Erythroblast (primary cell): ENCODE results near the gene PTPRT.

ENCODE experiments used
- DNase-seq, 2 experiments: peaks; one replicate each; lab custom pipeline; 2025; lab: John Stamatoyannopoulos, UW
- GATA1 ChIP-seq: IDR thresholded peaks from 2 replicates; pipeline ENCODE4 v1.6.1; 2011; ENCODE audit warnings: low read depth, mild to moderate bottlenecking, control low read depth, low read length, moderate library complexity
- POLR2A ChIP-seq: IDR thresholded peaks from 2 replicates; pipeline ENCODE4 v1.6.1; 2011; ENCODE audit warnings: mild to moderate bottlenecking, low read length

Gene PTPRT

GRCh38 chr20:42053350-42053749, 1136.4 kb downstream of the PTPRT start:
- no peak for DNase-seq

GRCh38 chr20:42051921-42052320, 1137.8 kb downstream of the PTPRT start:
- no peak for DNase-seq
- TF ChIP-seq POLR2A (no peak), GATA1 (no peak)

More at GRCh38 chr20:42053350-42053749, 1136.4 kb downstream of the PTPRT start:
- TF ChIP-seq GATA1 (no peak), POLR2A (no peak)

GRCh38 chr20:42046371-42047085, 1143.2 kb downstream of the PTPRT start:
- TF ChIP-seq GATA1 (no peak), POLR2A (no peak)
- DNase-seq: no peak

- TF ChIP-seq GATA1 (no peak), POLR2A (no peak)
- DNase-seq: no peak
These were observed 1145.8 kb downstream of the PTPRT start for GRCh38 chr20:42043921-42044320.

GRCh38 chr20:42041000-42041565, 1148.6 kb downstream of the PTPRT start:
- TF ChIP-seq GATA1: no peak
- TF ChIP-seq POLR2A: no peak
- DNase-seq: no peak

GRCh38 chr20:42027746-42028268, 1161.9 kb downstream of the PTPRT start:
- DNase-seq: no peak
- TF ChIP-seq GATA1 (no peak), POLR2A (no peak)

- no peak for DNase-seq
- no peak for TF ChIP-seq POLR2A
- TF ChIP-seq GATA1: no peak
These were observed 1163.1 kb downstream of the PTPRT start for GRCh38 chr20:42026599-42026998.

GRCh38 chr20:42024653-42025052, 1165.1 kb downstream of the PTPRT start:
- no peak for DNase-seq
- TF ChIP-seq POLR2A (no peak), GATA1 (no peak)
